B cell (primary cell): Measurements from ENCODE around the gene SPACA9. TPM values are rescaled to one million over a fixed set of nuclear protein-coding genes. Genes with fewer than 3 reads are reported as not detected.

Source experiments
- ATAC-seq: fragments of 200-7000 bp; cut with Tn5 transposase; one replicate; pipeline ENCODE4 v1.10.0; 2021; ENCODE audit warnings: low read depth, mild to moderate bottlenecking, moderate number of reproducible peaks, moderate library complexity
- CTCF ChIA-PET: fragments of 350-600 bp; sonication (Branson Sonifier 250); formaldehyde crosslinking; loops from one replicate; lab custom pipeline; 2021; ENCODE audit warnings: antibody characterized with exemption, inconsistent platforms; lab: Charles Lee
- POLR2A ChIA-PET: fragments of 350-600 bp; sonication (Branson Sonifier 250); formaldehyde crosslinking; loops from one replicate; lab custom pipeline; 2021; ENCODE audit warnings: antibody characterized with exemption; lab: Charles Lee
- DNase-seq: peaks from one replicate; pipeline ENCODE4 v3.0.0; 2013
- H2AFZ ChIP-seq: 2 replicates; pipeline ENCODE4 v1.6.1; 2012; ENCODE audit warnings: mild to moderate bottlenecking, low read depth, low read length; ENCODE audit not compliant: insufficient read depth, poor library complexity, severe bottlenecking
- H3K27ac ChIP-seq, 2 donors: 1 replicate in 1 of 2; 2 replicates in 1 of 2; pipeline ENCODE4 v1.5.1; 2012 to 2013; ENCODE audit warnings: low read length in 2 of 2, mild to moderate bottlenecking in 2 of 2, moderate library complexity in 1 of 2
- H3K27me3 ChIP-seq, 4 experiments: fragments of 200-600 bp in 1 of 4; sonication (generic) in 1 of 4; replicated peaks in 1 of 4; 1 replicate in 2 of 4; 2 replicates in 2 of 4; pipeline versions ENCODE4 v1.6.1 to v1.7.0; 2013 to 2016; ENCODE audit warnings: low read length in 3 of 4, mild to moderate bottlenecking in 2 of 4, mixed read lengths in 1 of 4, moderate library complexity in 1 of 4; ENCODE audit not compliant: insufficient read depth in 4 of 4, control insufficient read depth in 3 of 4; ENCODE audit errors: control extremely low read depth in 1 of 4
- H3K36me3 ChIP-seq, 2 experiments: replicated peaks in 1 of 2; 1 replicate in 1 of 2; 2 replicates in 1 of 2; pipeline versions ENCODE4 v1.6.1 to v1.7.1; 2013; ENCODE audit warnings: low read length in 1 of 2; ENCODE audit not compliant: insufficient read depth in 2 of 2, control insufficient read depth in 1 of 2; ENCODE audit errors: control extremely low read depth in 1 of 2, extremely low read depth in 1 of 2
- H3K4me1 ChIP-seq, 2 donors: fragments of 200-600 bp in 1 of 2; sonication (generic) in 1 of 2; 1 replicate in 1 of 2; 2 replicates in 1 of 2; pipeline versions ENCODE4 v1.5.1 to v1.6.1; 2013 to 2017; ENCODE audit warnings: low read length in 2 of 2; ENCODE audit not compliant: control insufficient read depth in 2 of 2, insufficient read depth in 2 of 2
- H3K4me2 ChIP-seq: replicated peaks from 2 replicates; pipeline ENCODE3; 2012; ENCODE audit warnings: mild to moderate bottlenecking, low read depth, low read length; ENCODE audit not compliant: poor library complexity, severe bottlenecking
- H3K4me3 ChIP-seq, 5 experiments: fragments of 200-600 bp in 1 of 5; sonication (generic) in 1 of 5; 1 replicate in 3 of 5; 2 replicates in 2 of 5; pipeline versions ENCODE4 v1.5.1 to v1.7.0; 2011 to 2016; ENCODE audit warnings: low read length in 4 of 5, mild to moderate bottlenecking in 4 of 5, low read depth in 2 of 5, control low read depth in 1 of 5, moderate library complexity in 1 of 5; ENCODE audit not compliant: insufficient read depth in 1 of 5; ENCODE audit errors: control extremely low read depth in 1 of 5, extremely low read depth in 1 of 5
- H3K79me2 ChIP-seq: fragments of 200-600 bp; sonication (generic); one replicate; pipeline ENCODE4 v1.6.0; 2016; ENCODE audit warnings: low read length; ENCODE audit not compliant: control insufficient read depth, insufficient read depth
- H3K9ac ChIP-seq: fragments of 200-600 bp; sonication (generic); 2 replicates; pipeline ENCODE4 v1.6.1; 2017; ENCODE audit warnings: mild to moderate bottlenecking, low read length, moderate library complexity
- H3K9me3 ChIP-seq, 3 donors: one replicate each; pipeline versions ENCODE4 v1.6.1 to v1.7.1; 2013; ENCODE audit warnings: low read length in 2 of 3; ENCODE audit not compliant: control insufficient read depth in 2 of 3, insufficient read depth in 1 of 3; ENCODE audit errors: control extremely low read depth in 1 of 3
- H4K20me1 ChIP-seq: 2 replicates; pipeline ENCODE4 v1.6.0; 2012; ENCODE audit warnings: mild to moderate bottlenecking, low read length; ENCODE audit not compliant: insufficient read depth, control insufficient read depth, poor library complexity, severe bottlenecking
- H3K27ac Mint-ChIP-seq: one replicate; pipeline ENCODE4 v1.8.0; 2021; ENCODE audit warnings: mixed read lengths
- H3K27me3 Mint-ChIP-seq: one replicate; pipeline ENCODE4 v1.8.0; 2021; ENCODE audit warnings: mixed read lengths
- H3K4me1 Mint-ChIP-seq: one replicate; pipeline ENCODE4 v1.8.0; 2021; ENCODE audit warnings: mixed read lengths
- H3K4me3 Mint-ChIP-seq: one replicate; pipeline ENCODE4 v1.8.0; 2021; ENCODE audit warnings: mixed read lengths
- H3K9me3 Mint-ChIP-seq: one replicate; pipeline ENCODE4 v1.8.0; 2022; ENCODE audit warnings: mixed read lengths; ENCODE audit not compliant: insufficient read depth
- EZH2 ChIP-seq: IDR thresholded peaks from 2 replicates; pipeline ENCODE4 v1.6.1; 2012; ENCODE audit warnings: borderline replicate concordance, low read depth, mild to moderate bottlenecking, moderate library complexity, low read length; ENCODE audit not compliant: insufficient read depth, poor library complexity, severe bottlenecking
- WGBS: methylation state at CpG from one replicate; pipeline ENCODE4 v1.1.5; 2013; ENCODE audit warnings: missing lambda C conversion rate; ENCODE audit not compliant: insufficient coverage; 5-methylcytosine and 5-hydroxymethylcytosine counted together
- intact Hi-C: fragments of 100-400 bp; cut with micrococcal nuclease; formaldehyde crosslinking; loops from one replicate; pipeline ENCODE4 v1.10.0; 2022
- polyA plus RNA-seq: library from polyadenylated mRNA; depleted of rRNA; stranded (reverse); fragments of >200 nt; gene quantifications from 2 replicates; pipeline ENCODE4 v1.2.3, GENCODE V29; 2012
- total RNA-seq, 2 donors: library from RNA; stranded (reverse); fragments of 120-200 nt in 1 of 2; gene quantifications; 1 replicate in 1 of 2; 2 replicates in 1 of 2; pipeline versions ENCODE4 v1.2.3 to v1.2.4, GENCODE V29; 2013 to 2022
- TF ChIP-seq, protein P1 (sequence below): fragments of 200-600 bp; IDR thresholded peaks from one replicate; pipeline ENCODE4 v1.8.0; 2022; ENCODE audit warnings: antibody characterized with exemption, mild to moderate bottlenecking

The SPACA9 gene
- total and polyA plus RNA-seq, 2 donors (not counting 1 experiment from before 2014, with no cell fraction given): 2.8 to 4.5 TPM

DNA sequence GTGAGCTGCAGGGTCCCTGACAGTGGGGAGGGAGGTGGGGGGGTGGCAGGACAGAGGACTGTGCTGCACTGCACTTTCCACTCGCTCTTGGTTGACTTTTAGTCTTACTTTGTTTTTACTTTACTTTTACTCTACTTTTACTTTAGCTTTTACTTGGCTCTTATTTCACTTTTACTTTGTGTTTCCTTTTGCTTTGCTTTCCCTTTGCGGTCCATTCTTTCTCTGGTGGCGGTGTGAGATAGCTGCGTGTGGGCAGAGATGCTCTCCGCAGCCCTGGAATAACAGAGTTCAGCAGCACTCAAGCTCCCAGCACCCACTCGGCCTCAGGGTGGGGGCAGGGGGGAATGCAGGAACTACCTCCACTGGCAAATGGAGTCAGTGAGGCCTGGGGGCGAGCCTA lies 5.3 kb upstream of the SPACA9 start:
- H3K4me2 ChIP-seq: no peak overlapping the region
- ATAC-seq (no peak), DNase-seq (no peak)
- Mint-ChIP-seq H3K4me1 (peaks cover 7% of the 10 kb centered on the region), H3K27ac (no peak overlapping the region), H3K9me3 (no peaks in the 10 kb centered on the region), H3K27me3 (no peaks in the 10 kb centered on the region), H3K4me3 (peak overlapping the region; percentile 6)
- POLR2A ChIA-PET: no interaction called here
- H3K27ac ChIP-seq: no peak overlapping the region
- 58% methylated on average over 4 of the region's 7 CpGs for WGBS
- no peak overlapping the region for H3K4me3 ChIP-seq
- H3K79me2 ChIP-seq: no peaks in the 10 kb centered on the region
- H3K27me3 ChIP-seq: no peaks in the 10 kb centered on the region
- H3K9me3 ChIP-seq: no peaks in the 10 kb centered on the region
- CTCF ChIA-PET: no interaction called here
- TF ChIP-seq, protein P1, sequence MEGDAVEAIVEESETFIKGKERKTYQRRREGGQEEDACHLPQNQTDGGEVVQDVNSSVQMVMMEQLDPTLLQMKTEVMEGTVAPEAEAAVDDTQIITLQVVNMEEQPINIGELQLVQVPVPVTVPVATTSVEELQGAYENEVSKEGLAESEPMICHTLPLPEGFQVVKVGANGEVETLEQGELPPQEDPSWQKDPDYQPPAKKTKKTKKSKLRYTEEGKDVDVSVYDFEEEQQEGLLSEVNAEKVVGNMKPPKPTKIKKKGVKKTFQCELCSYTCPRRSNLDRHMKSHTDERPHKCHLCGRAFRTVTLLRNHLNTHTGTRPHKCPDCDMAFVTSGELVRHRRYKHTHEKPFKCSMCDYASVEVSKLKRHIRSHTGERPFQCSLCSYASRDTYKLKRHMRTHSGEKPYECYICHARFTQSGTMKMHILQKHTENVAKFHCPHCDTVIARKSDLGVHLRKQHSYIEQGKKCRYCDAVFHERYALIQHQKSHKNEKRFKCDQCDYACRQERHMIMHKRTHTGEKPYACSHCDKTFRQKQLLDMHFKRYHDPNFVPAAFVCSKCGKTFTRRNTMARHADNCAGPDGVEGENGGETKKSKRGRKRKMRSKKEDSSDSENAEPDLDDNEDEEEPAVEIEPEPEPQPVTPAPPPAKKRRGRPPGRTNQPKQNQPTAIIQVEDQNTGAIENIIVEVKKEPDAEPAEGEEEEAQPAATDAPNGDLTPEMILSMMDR: no peak
- TF ChIP-seq EZH2: no peak
- no peaks in the 10 kb centered on the region for H3K36me3 ChIP-seq
- H2AFZ ChIP-seq: peak overlapping the region; percentile 46
- no peak overlapping the region for H3K9ac ChIP-seq
- peaks cover 0 to 8% of the 10 kb centered on the region in 2 donors for H3K4me1 ChIP-seq
- no peaks in the 10 kb centered on the region for H4K20me1 ChIP-seq
- intact Hi-C loops: no loop called here

DNA sequence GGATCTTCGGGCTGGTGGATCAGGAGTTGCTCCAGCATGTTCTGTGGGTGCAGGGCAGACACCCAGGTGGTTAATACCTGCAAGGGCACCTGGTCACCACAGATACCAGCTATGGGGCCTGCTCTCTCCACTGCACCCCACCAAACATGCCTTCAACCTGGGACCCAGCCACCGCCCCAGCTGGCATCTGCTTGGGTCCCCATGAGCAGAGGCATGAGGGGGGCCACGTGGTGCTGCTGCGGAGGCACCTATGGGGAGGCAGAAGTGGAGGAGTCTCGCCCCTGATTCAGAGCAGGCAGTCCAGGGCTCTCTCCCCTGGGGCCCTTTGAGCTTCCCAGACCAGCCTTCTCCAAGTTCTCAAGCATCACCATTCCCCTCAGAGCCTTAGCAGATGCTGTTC lies 3.5 kb upstream of the SPACA9 start:
- Histone ChIP-seq H3K27me3 (no peaks in the 10 kb centered on the region), H3K27ac (no peak overlapping the region), H2AFZ (no peak overlapping the region), H3K4me2 (no peak overlapping the region), H3K79me2 (no peaks in the 10 kb centered on the region), H3K9ac (no peak overlapping the region), H3K4me3 (no peak overlapping the region), H4K20me1 (no peaks in the 10 kb centered on the region), H3K9me3 (no peaks in the 10 kb centered on the region), H3K4me1 (peaks cover 15 to 26% of the 10 kb centered on the region in 2 donors), H3K36me3 (no peaks in the 10 kb centered on the region)
- DNase-seq (no peak), ATAC-seq (no peak)
- no peak overlapping the region for H3K4me3 Mint-ChIP-seq
- ChIA-PET CTCF (interaction anchor here (1.0 to 1.7 kb wide), 3 partner anchors 26 to 102 kb away, joined by 3 to 4 read pairs (median 3); no protein-coding TSS in a partner anchor), POLR2A (no interaction called here)
- peaks cover 21% of the 10 kb centered on the region for H3K4me1 Mint-ChIP-seq
- no peaks in the 10 kb centered on the region for H3K9me3 Mint-ChIP-seq
- no peaks in the 10 kb centered on the region for H3K27me3 Mint-ChIP-seq
- intact Hi-C loops: no loop called here
- WGBS: 81% methylated on average over 5 of the region's 5 CpGs
- no peak for TF ChIP-seq EZH2
- TF ChIP-seq, protein P1: no peak
- H3K27ac Mint-ChIP-seq: no peak overlapping the region
